H9 (cell line): ENCODE data around the gene VIM. TPM values are rescaled to one million over a fixed set of nuclear protein-coding genes. Genes with fewer than 3 reads are reported as not detected.

ENCODE experiments used
- DNase-seq: peaks from one replicate; pipeline ENCODE4 v3.0.0-alpha.2; 2017
- H2AFZ ChIP-seq: one replicate; pipeline ENCODE4 v1.6.1; 2013; ENCODE audit warnings: mild to moderate bottlenecking, low read length, control low read depth, moderate library complexity
- H2AK5ac ChIP-seq: 2 replicates; pipeline ENCODE4 v1.6.1; 2013; ENCODE audit warnings: low read length, control low read depth, mixed read lengths; ENCODE audit not compliant: insufficient read length
- H2BK120ac ChIP-seq: one replicate; pipeline ENCODE4 v1.6.1; 2013; ENCODE audit warnings: low read depth, mild to moderate bottlenecking, low read length, control low read depth, inconsistent platforms; ENCODE audit not compliant: poor library complexity, severe bottlenecking
- H2BK12ac ChIP-seq: 2 replicates; pipeline ENCODE4 v1.6.1; 2013; ENCODE audit warnings: low read length, control low read depth, mixed read lengths, low read depth; ENCODE audit not compliant: insufficient read length
- H2BK15ac ChIP-seq: 2 replicates; pipeline ENCODE4 v1.6.1; 2013; ENCODE audit warnings: low read depth, low read length, control low read depth
- H2BK20ac ChIP-seq: one replicate; pipeline ENCODE4 v1.6.1; 2013; ENCODE audit warnings: low read depth, mild to moderate bottlenecking, low read length, control low read depth, inconsistent platforms; ENCODE audit not compliant: poor library complexity, severe bottlenecking
- H2BK5ac ChIP-seq: 2 replicates; pipeline ENCODE4 v1.6.1; 2013; ENCODE audit warnings: low read length, control low read depth, mixed read lengths; ENCODE audit not compliant: insufficient read length
- H3K14ac ChIP-seq: 2 replicates; pipeline ENCODE4 v1.6.1; 2013; ENCODE audit warnings: low read length, control low read depth; ENCODE audit not compliant: insufficient read depth
- H3K18ac ChIP-seq: 2 replicates; pipeline ENCODE4 v1.6.1; 2013; ENCODE audit warnings: low read depth, mild to moderate bottlenecking, mixed read lengths, low read length, control low read depth; ENCODE audit not compliant: insufficient read length
- H3K23ac ChIP-seq: 2 replicates; pipeline ENCODE4 v1.6.1; 2013; ENCODE audit warnings: low read length, control low read depth, mixed read lengths, low read depth; ENCODE audit not compliant: insufficient read length
- H3K23me2 ChIP-seq: 2 replicates; pipeline ENCODE4 v1.6.1; 2013; ENCODE audit warnings: low read depth, mild to moderate bottlenecking, mixed read lengths, low read length, control low read depth; ENCODE audit not compliant: insufficient read length, poor library complexity, severe bottlenecking
- H3K27ac ChIP-seq: 2 replicates; pipeline ENCODE4 v1.5.1; 2013; ENCODE audit warnings: low read length, control low read depth, mixed read lengths, low read depth; ENCODE audit not compliant: insufficient read length
- H3K27me3 ChIP-seq: 2 replicates; pipeline ENCODE4 v1.6.1; 2013; ENCODE audit warnings: low read length, control low read depth, inconsistent platforms; ENCODE audit not compliant: insufficient read depth
- H3K4ac ChIP-seq: 2 replicates; pipeline ENCODE4 v1.6.1; 2013; ENCODE audit warnings: low read depth, mild to moderate bottlenecking, control low read depth, inconsistent platforms, low read length, moderate library complexity
- H3K4me1 ChIP-seq: 2 replicates; pipeline ENCODE4 v1.6.1; 2013; ENCODE audit warnings: low read length, control low read depth, inconsistent platforms; ENCODE audit not compliant: insufficient read depth
- H3K4me2 ChIP-seq: 2 replicates; pipeline ENCODE4 v1.6.1; 2013; ENCODE audit warnings: low read length, control low read depth, mixed read lengths; ENCODE audit not compliant: insufficient read length, insufficient read depth
- H3K56ac ChIP-seq: 2 replicates; pipeline ENCODE4 v1.6.1; 2013; ENCODE audit warnings: low read depth, mild to moderate bottlenecking, mixed read lengths, low read length, control low read depth; ENCODE audit not compliant: insufficient read length
- H3K79me1 ChIP-seq: 2 replicates; pipeline ENCODE4 v1.6.1; 2013; ENCODE audit warnings: low read depth, mild to moderate bottlenecking, moderate library complexity, low read length, control low read depth, inconsistent platforms; ENCODE audit not compliant: insufficient read depth, poor library complexity, severe bottlenecking
- H3K79me2 ChIP-seq: 2 replicates; pipeline ENCODE4 v1.6.1; 2013; ENCODE audit warnings: low read length, control low read depth, inconsistent platforms; ENCODE audit not compliant: insufficient read depth
- H3K9ac ChIP-seq: 2 replicates; pipeline ENCODE4 v1.6.1; 2013; ENCODE audit warnings: low read length, control low read depth, mixed read lengths; ENCODE audit not compliant: insufficient read length; ENCODE audit errors: extremely low read depth
- H3K9me3 ChIP-seq: one replicate; pipeline ENCODE4 v1.6.1; 2013; ENCODE audit warnings: low read depth, low read length, inconsistent platforms; ENCODE audit not compliant: control insufficient read depth
- H3T11ph ChIP-seq: one replicate; pipeline ENCODE4 v1.6.1; 2013; ENCODE audit warnings: mild to moderate bottlenecking, low read length, control low read depth, inconsistent platforms
- H4K20me1 ChIP-seq: one replicate; pipeline ENCODE4 v1.6.1; 2013; ENCODE audit not compliant: control insufficient read depth, insufficient read length, insufficient read depth
- H4K5ac ChIP-seq: 2 replicates; pipeline ENCODE4 v1.6.1; 2013; ENCODE audit warnings: low read depth, mild to moderate bottlenecking, mixed read lengths, low read length, control low read depth; ENCODE audit not compliant: insufficient read length
- H4K8ac ChIP-seq: replicated peaks from 2 replicates; pipeline ENCODE4 v1.6.1; 2013; ENCODE audit warnings: low read length, control low read depth, mixed read lengths, low read depth; ENCODE audit not compliant: insufficient read length
- H4K91ac ChIP-seq: 2 replicates; pipeline ENCODE4 v1.6.1; 2013; ENCODE audit warnings: low read depth, mild to moderate bottlenecking, moderate library complexity, mixed read lengths, low read length, control low read depth; ENCODE audit not compliant: insufficient read length
- H3K27ac Mint-ChIP-seq, 3 experiments: 2 replicates in 2 of 3; 3 replicates in 1 of 3; pipeline ENCODE4 v1.8.0; 2020 to 2021; ENCODE audit warnings: mixed read lengths in 3 of 3, mild to moderate bottlenecking in 1 of 3, moderate library complexity in 1 of 3
- H3K27me3 Mint-ChIP-seq: 2 replicates; pipeline ENCODE4 v1.8.0; 2021; ENCODE audit warnings: low read depth, mild to moderate bottlenecking, moderate library complexity, mixed read lengths
- H3K36me3 Mint-ChIP-seq, 3 experiments: 2 replicates in 2 of 3; 3 replicates in 1 of 3; pipeline ENCODE4 v1.8.0; 2020 to 2021; ENCODE audit warnings: low read depth in 3 of 3, mixed read lengths in 3 of 3; ENCODE audit not compliant: insufficient read depth in 1 of 3
- H3K4me1 Mint-ChIP-seq, 2 experiments: 2 replicates each; pipeline ENCODE4 v1.8.0; 2020; ENCODE audit warnings: mixed read lengths in 2 of 2
- H3K4me3 Mint-ChIP-seq, 2 experiments: 2 replicates in 1 of 2; 3 replicates in 1 of 2; pipeline ENCODE4 v1.8.0; 2020 to 2021; ENCODE audit warnings: mild to moderate bottlenecking in 2 of 2, mixed read lengths in 2 of 2, moderate library complexity in 1 of 2
- H3K9me3 Mint-ChIP-seq, 2 experiments: 2 replicates in 1 of 2; 3 replicates in 1 of 2; pipeline ENCODE4 v1.8.0; 2020; ENCODE audit warnings: mild to moderate bottlenecking in 2 of 2, mixed read lengths in 2 of 2, moderate library complexity in 1 of 2
- CTCF ChIP-seq: fragments of 200-600 bp; sonication (generic); conservative IDR thresholded peaks from 3 replicates; pipeline ENCODE4 v1.8.0; 2021; ENCODE audit warnings: antibody characterized with exemption, mild to moderate bottlenecking
- WGBS: extraction: QIAGEN DNeasy Blood & Tissue Kit; methylation state at CpG from one replicate; pipeline ENCODE4 v1.1.7; 2013; ENCODE audit warnings: missing lambda C conversion rate, low lambda C conversion rate, mixed read lengths; ENCODE audit not compliant: insufficient read length; ENCODE audit errors: extremely low coverage; 5-methylcytosine and 5-hydroxymethylcytosine counted together
- total RNA-seq: library from RNA; stranded (reverse); gene quantifications from 2 replicates; pipeline ENCODE4 v1.2.1, GENCODE V29; 2021

The VIM gene
- total RNA-seq, 1 experiment from 2014 or later = 232 TPM

GRCh38 chr10:17236468-17237148 lies 8.6 kb downstream of the VIM start:
- Histone ChIP-seq H3K4me2 (no peak overlapping the region), H4K8ac (no peak overlapping the region), H4K20me1 (no peaks in the 10 kb centered on the region), H2AK5ac (no peak overlapping the region), H3T11ph (no peak overlapping the region), H3K79me1 (no peaks in the 10 kb centered on the region), H2AFZ (no peak overlapping the region), H3K9me3 (no peaks in the 10 kb centered on the region), H3K9ac (no peak overlapping the region), H3K14ac (no peak overlapping the region), H3K4me1 (no peaks in the 10 kb centered on the region), H4K5ac (no peak overlapping the region), H3K4ac (no peak overlapping the region), H2BK15ac (no peak overlapping the region), H2BK5ac (no peak overlapping the region), H3K27me3 (no peaks in the 10 kb centered on the region), H3K23me2 (no peaks in the 10 kb centered on the region), H3K27ac (no peak overlapping the region), H3K18ac (no peak overlapping the region), H4K91ac (no peak overlapping the region), H2BK120ac (no peak overlapping the region), H2BK12ac (no peak overlapping the region), H3K23ac (no peak overlapping the region), H3K79me2 (no peaks in the 10 kb centered on the region), H2BK20ac (no peak overlapping the region), H3K56ac (no peak overlapping the region)
- Mint-ChIP-seq H3K9me3 (no peaks in the 10 kb centered on the region), H3K4me1 (0 out of 4 replicates have a peak, but pooled peaks cover 2 to 5% of the 10 kb centered on the region in 2 experiments), H3K27me3 (no peaks in the 10 kb centered on the region), H3K36me3 (peaks cover 25 to 57% (median 54%) of the 10 kb centered on the region in 3 experiments), H3K27ac (no peak overlapping the region), H3K4me3 (no peak overlapping the region)
- no CpG with 5 or more reads among the region's 1 CpG for WGBS
- TF ChIP-seq CTCF = no peak
- DNase-seq = no peak
